HG03571 (cell line): ENCODE results near the gene MC2R.

Experiments
- ATAC-seq: cut with Tn5 transposase; IDR thresholded peaks from one replicate; pipeline ENCODE4 v1.9.1; 2021; ENCODE audit not compliant: unreplicated experiment

MC2R gene

DNA sequence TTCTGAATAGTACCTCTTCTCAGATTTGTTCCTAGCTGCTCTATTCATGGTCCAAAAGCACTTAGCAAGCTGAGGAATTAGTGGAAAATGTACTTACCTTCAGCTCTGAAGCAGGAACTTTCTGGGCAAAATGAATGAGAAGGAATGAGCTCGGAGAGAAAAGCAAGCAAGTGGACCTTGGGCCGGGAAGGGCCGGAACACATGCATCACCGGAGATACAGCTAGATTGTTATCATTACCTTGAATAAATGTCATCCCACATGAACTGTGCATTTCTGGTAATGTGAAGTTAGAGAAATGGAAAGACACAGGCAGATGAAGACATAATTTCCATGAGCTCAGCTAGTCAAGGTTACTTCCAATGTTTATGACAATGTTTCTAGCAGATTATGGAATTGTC is at the start of gene MC2R:
Gene MC2R (minus strand): TSS at position 146 of the 400 bp plus-strand sequence. CDS start 30,018 bp downstream, outside the sequence.
- no peak for ATAC-seq

DNA sequence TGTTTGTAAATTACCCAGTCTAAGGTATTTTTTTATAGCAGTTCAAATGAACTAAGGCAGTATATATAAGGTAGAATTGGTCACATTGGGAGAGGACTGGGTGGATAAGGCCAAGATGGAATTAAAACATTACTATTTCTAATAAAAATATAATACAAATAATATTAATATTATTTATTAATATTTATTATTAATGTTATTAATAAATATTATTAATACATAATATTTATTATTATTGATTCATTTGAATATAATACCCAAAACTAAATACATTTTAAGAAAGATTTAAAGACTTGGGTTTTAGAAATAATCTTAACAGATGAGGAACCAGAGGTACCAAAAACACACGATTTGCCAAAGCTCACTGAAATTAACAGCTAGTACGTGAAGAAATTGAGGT is 30.5 kb upstream of the MC2R start:
- ATAC-seq: no peak

GRCh38 chr18:13943338-13943737 is 28.0 kb upstream of the MC2R start:
- ATAC-seq: no peak

DNA sequence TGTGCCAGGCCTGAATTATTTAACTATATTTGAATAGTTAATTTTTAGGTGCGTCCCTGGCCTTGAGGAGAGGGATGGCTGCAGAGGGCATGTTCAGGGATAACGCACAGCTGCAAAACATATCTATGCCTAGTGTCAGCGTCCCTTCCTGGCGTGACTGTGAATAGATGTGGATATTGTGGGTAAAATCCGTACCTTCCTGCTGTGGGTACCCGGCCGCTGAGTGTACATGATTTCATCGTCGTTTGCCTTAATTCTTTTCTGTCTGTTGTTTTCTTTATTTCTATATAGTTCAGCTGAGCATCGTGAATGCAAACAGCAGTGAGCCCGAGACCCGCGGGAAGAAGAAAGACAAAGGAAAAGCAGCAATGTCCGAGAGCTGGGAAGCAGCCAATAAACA is 25.0 kb upstream of the MC2R start:
- ATAC-seq: no peak

DNA sequence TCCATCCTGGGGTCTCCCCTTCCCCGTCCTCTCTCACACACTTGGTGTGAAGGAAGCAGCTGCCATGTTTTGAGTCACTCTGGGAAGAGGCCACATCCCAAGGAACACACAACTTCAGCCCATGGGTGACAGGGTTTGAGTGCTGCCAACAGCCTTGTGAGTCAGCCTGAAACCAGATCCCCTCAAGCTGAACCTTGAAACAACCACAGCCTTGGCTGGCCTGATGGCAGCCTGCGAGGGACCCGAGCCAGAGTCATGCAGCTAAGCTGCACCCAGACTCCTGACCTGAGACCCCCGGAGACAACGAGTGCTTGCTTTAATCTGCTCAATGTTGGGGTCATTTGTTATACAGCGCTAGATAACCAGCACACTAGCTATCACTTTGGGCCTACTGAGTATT is 19.3 kb upstream of the MC2R start:
- ATAC-seq: no peak

- ATAC-seq: no peak
Observed at GRCh38 chr18:13934058-13934457, 18.7 kb upstream of the MC2R start.

GRCh38 chr18:13932285-13933025 is 17.1 kb upstream of the MC2R start:
- ATAC-seq: no peak

DNA sequence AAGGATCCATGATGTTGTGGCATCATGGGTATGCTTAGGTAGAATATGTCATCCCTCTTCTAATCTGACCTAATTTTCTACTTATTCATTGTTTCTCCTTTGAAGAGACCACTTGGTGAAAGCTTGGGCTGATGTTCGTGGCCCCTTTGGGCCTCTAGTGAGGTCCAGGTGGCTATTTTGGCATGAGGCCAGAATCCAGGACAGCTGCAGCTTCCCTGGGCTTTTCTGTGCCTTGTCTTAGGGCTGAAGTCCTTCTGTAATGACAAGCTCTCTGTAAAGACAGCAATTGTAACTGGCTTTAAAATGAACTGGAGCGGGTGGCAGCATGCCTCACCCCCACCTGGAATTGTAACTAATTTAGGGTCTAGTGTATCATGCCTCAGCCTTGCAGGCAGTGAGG is 15.6 kb upstream of the MC2R start:
- no peak for ATAC-seq

DNA sequence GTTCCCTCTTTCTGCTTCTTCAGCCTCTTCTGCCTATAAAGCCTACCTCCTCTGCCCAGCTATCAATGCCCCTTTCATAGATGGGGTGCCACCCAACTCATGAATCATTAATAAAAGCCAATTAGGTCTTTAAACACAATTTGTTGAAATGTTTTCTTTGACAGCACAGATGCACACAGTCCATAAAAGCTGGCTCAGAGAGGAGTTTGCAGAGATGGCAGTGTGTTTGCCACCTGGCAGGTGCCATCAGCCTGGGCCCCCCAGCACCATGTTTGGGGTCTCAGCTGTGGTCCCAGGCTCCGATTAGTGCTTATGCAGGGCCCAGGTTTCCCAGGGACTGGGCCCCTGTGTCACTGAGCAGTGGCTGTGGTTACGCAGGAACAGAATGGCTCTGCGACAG is 7.9 kb upstream of the MC2R start:
- no peak for ATAC-seq

GRCh38 chr18:13918898-13919297 is 3.6 kb upstream of the MC2R start:
- no peak for ATAC-seq

DNA sequence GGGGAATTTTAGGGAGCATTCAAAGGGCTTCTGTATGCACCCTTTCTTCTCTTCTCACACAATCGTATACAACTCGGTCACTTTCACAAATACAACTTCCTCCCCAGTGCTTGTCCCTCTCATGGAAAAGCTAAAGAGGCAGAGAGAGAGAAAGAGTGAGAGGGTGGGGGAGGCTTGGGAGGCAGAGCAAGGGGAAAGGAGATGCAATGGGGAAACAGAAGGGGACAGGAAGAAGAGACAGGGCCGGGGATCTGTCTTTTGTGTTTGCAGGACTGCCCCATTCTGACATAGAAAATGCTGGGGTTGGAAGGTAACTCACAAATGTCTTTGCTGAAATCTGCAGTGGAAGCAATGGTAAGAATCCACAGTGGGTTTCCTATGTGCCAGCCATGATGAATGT is 2.1 kb upstream of the MC2R start:
- ATAC-seq: no peak

- ATAC-seq: no peak
Observed at GRCh38 chr18:13916559-13916958, 1.2 kb upstream of the MC2R start.

DNA sequence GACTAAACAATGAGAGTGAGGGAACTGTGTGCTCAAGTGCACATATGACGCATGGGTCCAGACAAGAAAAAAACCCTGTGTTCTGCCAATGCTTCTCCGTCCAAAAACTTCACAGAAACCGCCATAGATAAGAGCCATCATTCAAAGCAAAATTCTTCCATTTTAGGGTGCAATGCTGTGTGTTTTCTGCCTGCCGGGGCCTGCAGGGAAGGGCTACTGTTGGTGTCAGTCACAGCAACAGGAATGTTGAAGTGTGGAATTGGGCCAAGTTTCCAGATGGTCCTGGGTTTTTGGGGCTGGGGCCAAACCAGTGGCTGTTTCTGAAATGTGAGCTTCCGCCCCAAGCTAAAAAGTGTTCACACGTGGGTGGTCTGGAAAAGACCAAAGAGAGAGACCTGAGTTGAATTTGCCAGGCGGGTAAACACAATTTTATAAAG is 677 bp upstream of the MC2R start:
- ATAC-seq: no peak

DNA sequence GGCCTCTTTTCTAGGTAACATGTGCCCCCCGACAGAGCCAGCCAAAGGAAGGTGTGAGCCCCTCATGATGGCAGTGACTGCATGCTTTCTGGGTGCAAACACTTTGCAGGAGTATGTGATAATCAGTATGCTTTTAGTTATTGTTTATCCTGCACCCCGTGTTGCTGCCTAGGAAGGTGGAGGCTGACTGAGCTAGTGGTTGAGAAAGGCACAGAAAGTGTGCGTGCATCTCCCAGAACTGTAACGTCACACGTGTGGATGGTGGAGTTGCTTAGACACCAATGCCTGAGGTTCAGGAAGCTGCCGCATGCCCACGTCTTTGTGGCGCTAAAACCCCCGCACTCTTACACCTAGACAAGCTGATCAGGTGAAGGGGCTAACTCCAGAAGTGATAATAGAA is 580 bp downstream of the MC2R start:
- ATAC-seq: no peak

- ATAC-seq: no peak
Observed at GRCh38 chr18:13914170-13914569, 1.2 kb downstream of the MC2R start.

- no peak for ATAC-seq
Observed at GRCh38 chr18:13913205-13913604, 2.1 kb downstream of the MC2R start.

- no peak for ATAC-seq
Observed at GRCh38 chr18:13912601-13913000, 2.7 kb downstream of the MC2R start.

GRCh38 chr18:13910986-13911385 is 4.3 kb downstream of the MC2R start:
- no peak for ATAC-seq

DNA sequence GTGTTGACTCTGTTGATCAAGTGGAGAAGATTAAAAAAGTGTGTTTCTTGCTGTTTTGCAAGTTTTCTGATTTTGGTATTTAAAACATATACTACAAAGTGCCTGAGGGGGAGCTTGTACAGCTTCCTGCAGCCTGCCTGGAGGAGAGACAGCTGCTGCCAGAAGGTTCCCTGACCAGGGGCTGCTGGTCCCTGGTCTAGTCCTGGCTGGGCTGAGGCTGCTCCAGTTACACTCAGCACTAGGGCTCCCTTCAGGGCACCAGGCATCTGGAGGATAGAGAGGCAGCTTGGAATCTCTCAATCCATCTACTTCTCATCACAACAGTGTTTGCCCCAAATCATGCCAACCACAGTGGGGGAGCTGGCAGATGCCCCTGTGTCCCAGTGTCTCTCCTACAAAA is 4.8 kb downstream of the MC2R start:
- no peak for ATAC-seq

DNA sequence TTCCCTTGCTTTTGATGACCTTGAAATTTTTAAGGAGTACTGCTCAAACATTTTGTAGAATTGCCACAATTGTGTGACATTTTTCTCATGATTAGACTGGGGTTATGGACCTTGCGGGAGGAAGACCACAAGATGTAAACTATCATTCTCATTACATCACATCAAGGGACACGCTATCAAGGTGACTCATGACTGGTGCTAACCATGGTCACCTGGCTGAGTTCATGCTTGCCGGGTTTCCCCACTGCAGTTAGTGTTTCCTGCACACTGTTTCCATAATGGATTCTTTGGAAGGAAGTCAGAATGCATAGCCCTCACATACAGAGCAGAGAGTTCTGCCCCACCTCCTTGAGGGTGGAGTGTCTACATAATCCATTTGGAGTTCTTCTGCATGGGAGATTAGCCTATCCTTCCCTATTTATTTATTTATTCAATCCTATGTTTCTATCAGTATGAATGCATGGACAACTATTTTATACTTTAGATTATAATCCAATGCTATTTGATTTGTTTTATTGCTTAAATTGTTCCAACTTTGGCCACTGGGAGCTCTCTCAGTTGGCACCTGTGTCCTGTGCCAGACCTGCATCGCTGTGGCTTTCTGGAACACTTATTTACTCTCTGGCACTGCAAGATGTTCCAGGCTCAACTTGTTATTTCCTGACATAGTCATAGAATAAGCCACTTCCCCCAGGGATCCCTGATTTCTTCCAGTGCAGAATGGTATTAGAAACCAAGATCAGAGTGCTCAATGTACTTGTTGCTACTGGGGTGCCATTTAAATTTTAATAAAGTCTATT is 6.0 kb downstream of the MC2R start:
- ATAC-seq: no peak

DNA sequence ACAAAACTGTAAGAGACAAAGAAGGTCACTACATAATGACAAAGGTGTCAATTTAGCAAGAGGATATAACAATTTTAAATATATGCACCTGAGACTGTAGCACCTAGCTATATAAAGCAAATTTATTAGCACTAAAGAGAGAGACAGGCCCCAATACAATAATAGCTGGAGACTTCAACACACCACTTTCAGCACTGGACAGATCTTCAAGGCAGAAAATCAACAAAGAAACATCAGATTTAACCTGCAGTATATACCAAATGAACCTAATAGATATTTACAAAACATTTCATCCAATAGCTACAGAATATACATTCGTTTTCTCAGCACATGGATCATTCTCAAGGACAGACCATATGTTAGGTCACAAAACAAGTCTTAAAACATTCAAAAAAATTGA is 14.7 kb downstream of the MC2R start:
- ATAC-seq: no peak

DNA sequence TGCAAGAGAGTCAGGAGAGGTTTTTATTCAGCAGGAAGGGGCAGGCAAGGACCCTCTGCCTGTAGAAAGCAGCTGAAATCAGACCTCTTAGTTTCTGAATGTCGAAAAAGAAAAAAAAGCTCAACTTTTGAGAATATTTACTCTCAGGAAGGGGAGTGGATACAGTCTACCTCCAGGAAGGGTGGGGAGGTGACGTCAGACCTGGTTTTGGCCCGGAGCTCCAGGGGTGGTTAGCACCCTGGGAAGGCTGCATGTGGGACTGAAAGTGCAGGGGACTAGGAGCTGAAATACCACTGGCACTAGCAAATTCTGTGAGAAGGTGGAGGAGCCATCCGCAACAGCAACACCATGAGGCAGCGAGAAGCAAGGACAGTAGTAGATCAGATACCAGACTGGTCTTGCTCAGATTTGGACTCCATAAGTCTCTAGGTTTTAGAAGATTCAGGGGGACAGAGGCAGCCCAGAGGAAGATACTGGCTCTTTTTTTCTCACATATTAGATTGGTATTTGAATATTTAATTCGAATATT is 19.8 kb downstream of the MC2R start:
- ATAC-seq: no peak
